Activated CD8-positive, alpha-beta memory T cell treated with anti-CD3 and anti-CD28 coated beads, Interleukin-2, amount 10 ng/mL, durations not matched to agents 7 days and 5 days (primary cell): Measurements from ENCODE around the gene DPEP2. TPM values are rescaled to one million over a fixed set of nuclear protein-coding genes. Genes with fewer than 3 reads are reported as not detected.
"Not testable (repeated sequence)": the region's sequence is repeated elsewhere in the genome, so short reads cannot be mapped to it uniquely, and the experiment has no call there.

Experiments
- ATAC-seq: fragments of 150-1000 bp; cut with Tn5 transposase; one replicate; pipeline ENCODE4 v1.10.0; 2021; ENCODE audit warnings: moderate library complexity
- CTCF ChIA-PET: fragments of 350-600 bp; sonication (Branson Sonifier 250); formaldehyde crosslinking; loops from one replicate; lab custom pipeline; 2021; ENCODE audit warnings: antibody characterized with exemption; lab: Charles Lee
- DNase-seq: peaks from one replicate; pipeline ENCODE4 v3.0.0-alpha.2; 2020
- H3K27ac Mint-ChIP-seq: one replicate; pipeline ENCODE4 v1.8.0; 2021; ENCODE audit warnings: mild to moderate bottlenecking, mixed read lengths
- H3K27me3 Mint-ChIP-seq: one replicate; pipeline ENCODE4 v1.8.0; 2021; ENCODE audit warnings: mixed read lengths
- H3K36me3 Mint-ChIP-seq: one replicate; pipeline ENCODE4 v1.8.0; 2021; ENCODE audit warnings: mild to moderate bottlenecking, mixed read lengths
- H3K4me1 Mint-ChIP-seq: one replicate; pipeline ENCODE4 v1.8.0; 2021; ENCODE audit warnings: mixed read lengths
- H3K4me3 Mint-ChIP-seq: one replicate; pipeline ENCODE4 v1.8.0; 2021; ENCODE audit warnings: mild to moderate bottlenecking, moderate library complexity, mixed read lengths
- H3K9me3 Mint-ChIP-seq: one replicate; pipeline ENCODE4 v1.8.0; 2022; ENCODE audit warnings: low read depth, mixed read lengths
- total RNA-seq, 2 experiments: library from RNA; stranded (reverse); gene quantifications; one replicate each; pipeline ENCODE4 v1.2.3, GENCODE V29; 2021

DPEP2 gene
- total RNA-seq, 2 experiments from 2014 or later: 4.5 to 4.7 TPM

DNA sequence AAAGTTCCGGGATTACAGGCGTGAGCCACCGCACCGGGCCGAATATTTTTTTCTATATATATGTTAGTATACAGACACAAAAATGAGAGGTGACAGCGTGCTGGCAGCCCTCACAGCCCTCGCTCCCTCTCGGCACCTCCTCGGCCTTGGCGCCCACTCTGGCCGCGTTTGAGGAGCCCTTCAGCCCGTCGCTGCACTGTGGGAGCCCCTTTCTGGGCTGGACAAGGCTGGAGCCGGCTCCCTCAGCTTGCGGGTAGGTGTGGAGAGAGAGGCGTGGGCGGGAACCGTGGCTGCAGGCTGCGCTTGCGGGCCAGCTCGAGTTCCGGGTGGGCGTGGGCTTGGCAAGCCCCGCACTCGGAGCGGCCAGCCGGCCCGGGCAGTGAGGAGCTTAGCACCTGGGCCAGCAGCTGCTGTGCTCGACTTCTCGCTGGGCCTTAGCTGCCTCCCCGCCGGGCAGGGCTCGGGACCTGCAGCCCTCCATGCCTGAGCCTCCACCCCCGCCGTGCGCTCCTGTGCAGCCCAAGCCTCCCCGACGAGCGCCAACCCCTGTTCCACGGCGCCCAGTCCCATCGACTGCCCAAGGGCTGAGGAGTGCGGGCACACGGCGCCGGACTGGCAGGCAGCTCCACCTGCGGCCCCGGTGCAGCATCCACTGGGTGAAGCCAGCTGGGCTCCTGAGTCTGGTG is 17.1 kb downstream of the DPEP2 start:
- Mint-ChIP-seq H3K9me3 (no peaks in the 10 kb centered on the region), H3K27ac (no peak overlapping the region), H3K36me3 (no peaks in the 10 kb centered on the region), H3K27me3 (peaks cover 7% of the 10 kb centered on the region), H3K4me1 (peaks cover 22% of the 10 kb centered on the region), H3K4me3 (no peak overlapping the region)
- no peak for ATAC-seq
- CTCF ChIA-PET: interaction anchor here (1.2 to 1.8 kb wide), 2 partner anchors 16 to 166 kb away, joined by 4 read pairs; no protein-coding TSS in a partner anchor
- no peak for DNase-seq

DNA sequence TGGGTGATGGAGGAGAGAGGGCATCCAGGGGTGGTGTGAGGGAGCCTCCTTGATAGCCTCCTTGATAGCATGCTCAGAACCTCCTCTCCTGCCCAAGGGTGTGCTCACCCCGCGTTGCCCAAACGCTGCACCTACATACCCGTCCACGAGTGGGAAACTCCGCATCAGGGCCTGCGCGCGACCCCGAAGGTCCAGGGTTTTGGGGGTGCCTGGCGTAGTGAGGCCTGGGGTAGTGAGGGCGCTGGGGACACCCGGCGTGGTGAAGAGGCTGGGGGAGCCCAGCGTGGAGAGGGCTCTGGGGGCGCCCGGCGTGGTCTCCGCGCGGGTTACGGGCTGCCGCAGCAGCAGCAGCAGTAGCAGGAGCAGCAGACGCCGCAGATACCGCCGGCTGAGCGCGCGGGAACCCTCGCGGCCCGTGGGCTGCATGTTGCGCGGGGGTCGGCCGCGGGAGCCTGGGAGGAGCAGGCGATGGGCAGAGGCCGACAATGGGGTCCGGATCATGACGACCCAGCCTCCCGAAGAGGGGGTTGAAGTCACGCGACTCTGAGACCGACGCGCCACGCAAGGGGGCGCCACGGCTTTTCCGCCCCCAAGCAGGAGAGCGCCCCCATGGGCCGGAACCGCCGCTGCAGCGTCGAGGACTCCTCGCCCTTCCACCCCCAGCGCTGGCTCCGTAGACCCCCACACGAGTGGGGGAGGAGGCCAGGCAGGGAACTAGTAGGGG is 19.2 kb downstream of the DPEP2 start, which contains the start of gene DPEP3:
Gene DPEP3 (minus strand): TSS at position 545 of the 724 bp plus-strand sequence. CDS start 119 bp downstream, at position 426.
- Mint-ChIP-seq H3K27me3 (peaks cover 8% of the 10 kb centered on the region), H3K4me3 (no peak within 1 kb of the TSS), H3K27ac (no peak within 1 kb of the TSS), H3K36me3 (no peaks in the 10 kb centered on the region), H3K4me1 (peaks cover 29% of the 10 kb centered on the region), H3K9me3 (no peaks in the 10 kb centered on the region)
- CTCF ChIA-PET: interaction anchor here (1.1 to 1.8 kb wide), 3 partner anchors 43 to 164 kb away, joined by 3 to 5 read pairs (median 4); partner anchors contain the start of genes DDX28 and DUS2
- DNase-seq: no peak
- no peak for ATAC-seq

DNA sequence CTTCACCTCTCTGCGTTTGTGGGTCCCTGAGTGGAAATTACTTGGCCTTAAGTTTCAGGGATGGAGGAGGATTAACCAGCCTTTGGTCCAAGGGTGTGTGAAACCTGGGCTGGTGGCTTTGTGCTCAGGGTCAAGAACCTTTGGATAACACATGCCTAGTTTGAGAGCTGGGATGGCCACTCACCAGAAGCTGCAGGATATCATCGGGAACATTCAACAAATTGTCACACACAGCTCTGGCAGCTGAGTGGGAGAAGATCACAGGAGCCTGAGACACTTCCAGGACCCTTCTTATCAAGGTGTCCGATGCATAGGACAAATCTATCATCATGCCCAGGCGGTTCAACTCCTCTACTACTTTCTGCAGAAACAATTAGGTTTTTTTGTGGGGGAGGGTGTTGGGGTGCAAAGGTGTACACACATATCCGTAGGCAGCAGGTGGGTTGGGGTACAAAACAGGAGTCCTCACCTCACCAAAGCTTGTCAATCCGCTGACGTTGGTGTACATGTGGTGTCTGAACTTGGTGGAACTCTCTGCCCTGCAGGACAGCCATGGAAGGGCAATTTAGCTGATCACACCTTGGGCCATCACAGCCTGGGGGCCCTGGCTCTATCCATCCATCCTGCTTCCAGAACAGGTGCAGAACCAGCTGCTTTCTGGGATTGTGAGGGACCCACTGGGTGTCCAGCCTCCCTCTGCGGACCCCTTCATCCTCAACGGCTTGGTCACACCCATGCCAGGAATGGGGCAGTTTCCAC is 21.6 kb downstream of the DPEP2 start:
- H3K9me3 Mint-ChIP-seq: no peaks in the 10 kb centered on the region
- CTCF ChIA-PET: interaction anchor here (1.6 kb wide), 1 partner anchor 63 kb away, joined by 8 read pairs; no protein-coding TSS in a partner anchor
- DNase-seq (no peak), ATAC-seq (no peak)
- H3K36me3 Mint-ChIP-seq: no peaks in the 10 kb centered on the region
- H3K27me3 Mint-ChIP-seq: peaks cover 12% of the 10 kb centered on the region
- H3K27ac Mint-ChIP-seq: no peak overlapping the region
- no peak overlapping the region for H3K4me3 Mint-ChIP-seq
- H3K4me1 Mint-ChIP-seq: peaks cover 10% of the 10 kb centered on the region

DNA sequence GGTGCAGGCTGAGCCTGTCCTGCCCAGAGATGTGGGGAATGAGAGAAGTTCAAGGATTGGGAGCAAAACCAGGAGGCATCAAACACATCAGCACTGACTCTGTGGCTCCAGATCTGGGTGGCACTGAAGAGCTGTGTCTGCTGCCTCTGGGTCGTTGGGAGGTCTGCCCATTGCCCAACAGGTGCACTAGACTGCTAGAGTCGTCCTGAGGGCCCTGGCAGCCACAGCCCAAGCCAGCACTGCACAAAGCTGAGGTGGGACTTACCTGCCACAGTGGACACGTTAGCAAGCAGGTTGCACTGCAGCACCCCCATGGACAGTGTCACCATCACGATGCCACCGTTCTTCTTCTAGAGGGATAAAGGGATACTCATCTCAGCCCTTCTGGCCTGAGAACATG is 22.3 kb downstream of the DPEP2 start:
- Mint-ChIP-seq H3K36me3 (no peaks in the 10 kb centered on the region), H3K4me3 (no peak overlapping the region), H3K27ac (no peak overlapping the region), H3K27me3 (peaks cover 12% of the 10 kb centered on the region), H3K9me3 (no peaks in the 10 kb centered on the region), H3K4me1 (peaks cover 10% of the 10 kb centered on the region)
- no peak for ATAC-seq
- CTCF ChIA-PET: interaction anchor here (1.4 to 1.6 kb wide), 2 partner anchors 16 to 64 kb away, joined by 3 to 8 read pairs; no protein-coding TSS in a partner anchor
- no peak for DNase-seq

DNA sequence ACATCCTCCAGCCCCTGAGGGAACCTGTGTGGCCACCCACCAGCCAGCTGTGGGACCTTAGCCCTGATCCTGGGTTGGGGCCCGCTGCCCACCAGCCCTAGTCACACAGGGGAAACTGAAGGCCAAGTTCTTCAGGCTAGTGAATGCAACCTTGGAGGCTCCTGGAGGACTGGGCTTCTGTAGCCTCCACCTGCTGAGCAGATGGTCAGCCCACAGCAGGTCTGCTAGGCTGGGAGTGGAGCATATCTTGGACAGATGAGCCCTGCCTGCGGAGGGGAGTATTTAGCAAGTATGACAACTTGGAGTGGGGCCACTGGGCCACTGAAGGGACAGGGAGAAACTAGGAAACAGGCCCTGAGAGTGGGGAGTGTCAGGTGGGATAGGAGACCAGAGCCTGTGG is 23.1 kb downstream of the DPEP2 start:
- no peak for DNase-seq
- no peak for ATAC-seq
- Mint-ChIP-seq H3K4me1 (peaks cover 10% of the 10 kb centered on the region), H3K9me3 (no peaks in the 10 kb centered on the region), H3K27me3 (peaks cover 12% of the 10 kb centered on the region), H3K4me3 (no peak overlapping the region), H3K36me3 (no peaks in the 10 kb centered on the region), H3K27ac (no peak overlapping the region)
- CTCF ChIA-PET: interaction anchor here (1.4 kb wide), 1 partner anchor 16 kb away, joined by 3 read pairs; no protein-coding TSS in a partner anchor

DNA sequence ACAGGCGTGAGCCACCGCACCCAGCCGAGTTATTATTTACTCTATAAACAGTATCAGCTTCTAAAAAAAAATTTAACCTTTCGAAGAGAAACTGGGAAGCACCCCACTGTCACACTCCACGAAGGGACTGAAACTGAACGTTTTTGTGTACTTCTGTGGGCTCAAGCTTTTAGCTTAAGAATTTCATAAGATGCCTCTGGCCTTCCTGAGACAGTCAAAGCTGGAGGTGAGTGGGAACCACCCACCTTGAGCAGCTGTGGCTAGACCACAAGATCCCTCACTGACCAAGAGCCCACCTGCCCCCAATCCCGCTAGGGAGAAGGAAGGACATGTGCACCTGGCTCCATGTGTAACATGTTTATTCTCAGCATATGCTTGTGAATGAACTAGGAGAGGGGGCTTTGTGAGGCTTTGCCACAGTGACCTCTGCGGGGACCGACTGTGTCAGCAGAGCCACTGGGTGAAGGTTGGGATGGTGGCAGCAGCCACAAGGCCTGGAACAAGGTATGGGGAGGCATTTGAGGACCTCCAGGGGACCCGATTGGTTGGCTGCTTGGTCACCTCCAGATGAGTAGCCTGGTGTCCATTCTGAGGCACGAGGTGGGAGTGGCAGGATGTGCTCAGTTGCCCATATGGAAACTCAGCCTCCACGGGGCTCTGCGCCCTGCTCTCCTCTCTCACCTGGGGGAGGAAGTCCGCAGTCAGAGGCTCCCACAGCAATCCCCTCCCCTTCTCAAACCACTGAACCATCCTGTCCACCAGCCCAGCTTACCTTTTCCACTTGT is 23.8 kb downstream of the DPEP2 start:
- H3K9me3 Mint-ChIP-seq: no peaks in the 10 kb centered on the region
- CTCF ChIA-PET: interaction anchor here (0.6 to 1.4 kb wide), 2 partner anchors 17 to 129 kb away, joined by 3 read pairs; no protein-coding TSS in a partner anchor

DNA sequence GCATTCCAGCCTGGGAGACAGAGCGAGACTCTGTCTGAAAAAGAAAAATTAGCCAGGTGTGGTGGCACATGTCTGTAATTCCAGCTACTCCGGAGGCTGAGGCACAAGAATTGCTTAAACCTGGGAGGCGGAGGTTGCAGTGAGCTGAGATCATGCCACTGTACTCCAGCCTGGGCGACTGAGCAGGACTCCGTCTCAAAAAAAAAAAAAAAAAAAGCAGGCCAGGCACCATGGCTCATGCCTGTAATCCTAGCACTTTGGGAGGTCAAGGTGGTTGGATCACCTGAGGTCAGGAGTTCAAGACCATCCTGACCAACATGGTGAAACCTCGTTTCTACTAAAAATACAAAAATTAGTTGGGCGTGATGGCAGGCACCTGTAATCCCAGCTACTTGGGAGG is 27.0 kb downstream of the DPEP2 start:
- not testable (repeated sequence) for DNase-seq, H3K27me3 Mint-ChIP-seq, H3K4me3 Mint-ChIP-seq, H3K9me3 Mint-ChIP-seq, H3K27ac Mint-ChIP-seq, ATAC-seq, H3K36me3 Mint-ChIP-seq
- H3K4me1 Mint-ChIP-seq: peaks cover 18% of the 10 kb centered on the region
- CTCF ChIA-PET: interaction anchor here (2.3 kb wide), 1 partner anchor 68 kb away, joined by 7 read pairs; no protein-coding TSS in a partner anchor

More for the DNA sequence above, 23.8 kb downstream of the DPEP2 start:
- no peak for ATAC-seq
- H3K4me1 Mint-ChIP-seq: peaks cover 10% of the 10 kb centered on the region
- H3K27ac Mint-ChIP-seq: no peak overlapping the region
- peaks cover 12% of the 10 kb centered on the region for H3K27me3 Mint-ChIP-seq
- H3K4me3 Mint-ChIP-seq: no peak overlapping the region
- no peaks in the 10 kb centered on the region for H3K36me3 Mint-ChIP-seq
- no peak for DNase-seq

DNA sequence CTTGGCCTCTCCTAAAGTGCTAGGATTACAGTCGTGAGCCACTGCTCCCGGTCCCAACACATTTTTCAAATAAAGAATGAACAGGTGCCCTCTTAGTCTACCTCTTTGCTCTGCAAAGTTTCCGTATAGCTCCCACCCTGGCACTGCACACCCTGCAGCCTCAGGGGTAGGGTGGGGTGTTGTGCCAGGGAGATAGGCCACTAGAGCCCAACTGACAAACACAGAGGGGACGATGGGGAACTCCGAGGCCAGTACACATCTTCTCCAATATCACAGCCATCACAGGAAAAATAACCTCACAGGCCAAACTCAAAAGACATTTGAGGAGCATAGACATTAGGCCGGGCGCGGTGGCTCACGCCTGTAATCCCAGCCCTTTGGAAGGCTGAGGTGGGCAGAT is 28.2 kb downstream of the DPEP2 start:
- CTCF ChIA-PET: interaction anchor here (0.9 to 2.3 kb wide), 3 partner anchors 27 to 114 kb away, joined by 3 to 7 read pairs (median 3); no protein-coding TSS in a partner anchor
- Mint-ChIP-seq H3K4me1 (peaks cover 28% of the 10 kb centered on the region), H3K27ac (no peak overlapping the region), H3K4me3 (no peak overlapping the region), H3K9me3 (no peaks in the 10 kb centered on the region), H3K36me3 (no peaks in the 10 kb centered on the region), H3K27me3 (peaks cover 4% of the 10 kb centered on the region)
- no peak for DNase-seq
- ATAC-seq: no peak

DNA sequence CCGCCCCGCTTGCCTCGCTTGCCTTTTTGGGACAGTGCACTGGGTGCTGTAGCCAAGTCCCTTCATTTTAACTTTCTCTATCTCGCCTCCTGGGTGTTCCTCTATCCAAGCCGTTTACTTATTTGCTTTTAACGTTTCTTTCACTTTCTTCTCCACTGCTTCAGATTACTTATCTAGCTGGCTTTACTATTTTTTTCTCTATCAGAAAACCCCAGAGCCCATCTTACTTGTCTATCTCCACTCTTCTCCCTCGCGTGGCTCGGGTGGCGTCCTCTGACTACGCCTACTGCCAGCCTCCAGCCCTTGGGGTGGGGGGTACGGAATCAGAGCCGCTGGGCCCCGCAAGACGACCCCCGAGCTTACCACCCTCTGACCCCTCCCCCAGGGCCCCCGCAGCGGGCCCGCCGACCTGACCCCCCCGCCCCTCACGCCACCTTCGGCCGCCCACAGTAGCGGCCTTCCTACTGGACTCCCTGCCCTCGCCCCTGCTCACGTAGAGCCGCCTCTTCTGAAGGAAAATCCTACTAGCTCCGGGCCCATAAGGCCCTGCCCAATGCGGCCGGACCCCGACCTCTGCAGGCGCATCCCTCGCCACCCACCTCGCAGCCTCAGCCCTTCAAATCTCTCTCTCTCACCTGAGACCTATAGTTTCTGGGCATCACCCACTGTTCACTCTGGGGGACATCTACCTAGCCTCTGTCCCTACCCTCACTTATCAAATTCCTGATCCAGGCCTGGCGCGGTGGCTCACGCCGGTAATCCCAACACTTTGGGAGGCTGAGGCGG is 29.8 kb downstream of the DPEP2 start:
- peak overlapping the region; percentile 91 for H3K27ac Mint-ChIP-seq
- H3K36me3 Mint-ChIP-seq: peaks cover 5% of the 10 kb centered on the region
- H3K27me3 Mint-ChIP-seq: peaks cover 2% of the 10 kb centered on the region
- DNase-seq (no peak), ATAC-seq (no peak)
- H3K9me3 Mint-ChIP-seq: no peaks in the 10 kb centered on the region
- peaks cover 18% of the 10 kb centered on the region for H3K4me1 Mint-ChIP-seq
- peak overlapping the region; percentile 84 for H3K4me3 Mint-ChIP-seq
- CTCF ChIA-PET: interaction anchor here (1.0 to 2.0 kb wide), 4 partner anchors 25 to 112 kb away, joined by 3 to 7 read pairs (median 4); partner anchors contain the start of gene PSMB10

DNA sequence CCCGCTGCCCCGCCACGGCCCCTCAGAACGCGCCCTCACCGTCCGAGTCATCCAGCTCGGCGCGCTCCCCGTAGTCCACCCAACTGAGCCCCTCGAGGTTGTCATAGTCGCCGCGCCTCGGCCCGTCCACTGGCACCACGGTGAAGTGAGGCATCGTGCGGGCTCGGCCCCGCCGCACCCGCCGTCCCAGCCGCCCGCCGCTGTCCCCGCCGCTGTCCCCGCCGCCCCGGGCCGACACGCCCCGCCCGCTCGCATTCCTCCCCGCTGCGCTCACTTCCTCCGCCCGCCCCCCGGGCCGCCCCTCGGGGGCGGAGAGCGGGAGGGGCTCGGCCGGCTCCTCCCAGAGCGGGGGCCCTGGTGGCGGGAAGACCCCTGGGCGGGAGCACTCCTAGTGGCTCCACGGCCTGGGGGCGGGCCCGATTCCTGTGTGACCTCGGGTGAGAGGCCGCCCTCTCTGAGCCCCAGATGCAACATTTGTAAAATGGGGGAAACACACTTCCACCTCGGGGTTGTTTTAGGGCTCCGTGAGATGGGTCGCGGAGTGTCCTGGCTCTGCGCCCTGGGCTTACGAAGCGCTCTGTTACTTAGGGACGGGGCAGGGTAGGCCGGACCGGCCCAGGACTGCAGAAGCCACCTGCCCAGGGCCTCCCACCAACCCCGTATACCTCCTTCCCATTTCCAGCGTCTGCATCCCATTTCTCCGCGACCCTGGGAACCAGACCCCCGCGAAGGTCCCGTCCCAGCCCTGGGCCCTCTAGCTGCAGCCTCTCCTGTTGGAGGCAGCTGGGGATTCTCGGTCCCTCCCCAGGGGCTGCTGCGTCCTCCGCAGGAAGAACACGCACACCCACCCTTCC is 30.7 kb downstream of the DPEP2 start, which contains the start of gene SLC12A4:
Gene SLC12A4 (minus strand): TSS at position 238 of the 854 bp plus-strand sequence. CDS start 84 bp downstream, at position 154.
- Mint-ChIP-seq H3K27me3 (no peaks in the 10 kb centered on the region), H3K4me1 (peaks cover 18% of the 10 kb centered on the region), H3K36me3 (peaks cover 7% of the 10 kb centered on the region), H3K4me3 (peak within 1 kb of the TSS; percentile 84), H3K9me3 (no peaks in the 10 kb centered on the region), H3K27ac (peak within 1 kb of the TSS; percentile 95)
- peak; percentile 91 for ATAC-seq
- CTCF ChIA-PET: interaction anchor here (0.8 to 2.0 kb wide), 4 partner anchors 26 to 94 kb away, joined by 4 to 7 read pairs (median 4); partner anchors contain the start of gene PSMB10
- peak; percentile 95 for DNase-seq

DNA sequence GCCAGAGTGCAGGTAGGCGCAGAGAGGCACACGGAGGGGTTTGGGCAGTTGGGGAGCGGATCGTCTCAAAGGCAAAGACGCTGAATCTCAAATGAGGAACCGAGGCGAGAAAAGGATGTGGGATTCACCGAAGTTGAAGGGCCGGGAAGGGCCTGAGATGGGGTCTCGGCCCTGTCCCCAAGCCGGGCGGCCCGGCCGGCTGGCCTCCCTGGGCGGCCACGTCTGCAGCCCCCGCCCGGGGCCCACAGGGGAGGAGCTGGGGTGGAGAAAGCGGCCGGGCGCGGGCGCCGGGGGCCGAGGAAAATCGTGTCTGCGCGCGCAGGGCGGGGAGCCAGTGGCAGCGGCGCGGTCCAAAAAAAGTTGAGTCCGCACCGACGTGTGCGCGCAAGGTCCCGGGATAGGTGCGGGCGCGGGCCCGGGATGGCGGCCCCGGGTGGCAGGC is 31.3 kb downstream of the DPEP2 start:
- peaks cover 7% of the 10 kb centered on the region for H3K36me3 Mint-ChIP-seq
- H3K27me3 Mint-ChIP-seq: no peaks in the 10 kb centered on the region
- H3K27ac Mint-ChIP-seq: peak overlapping the region; percentile 95
- H3K4me3 Mint-ChIP-seq: peak overlapping the region; percentile 84
- peaks cover 18% of the 10 kb centered on the region for H3K4me1 Mint-ChIP-seq
- CTCF ChIA-PET: interaction anchor here (0.8 kb wide), 1 partner anchor 73 kb away, joined by 4 read pairs; no protein-coding TSS in a partner anchor
- peak; percentile 57 for DNase-seq
- H3K9me3 Mint-ChIP-seq: no peaks in the 10 kb centered on the region
- peak; percentile 29 for ATAC-seq
